Measurements from ENCODE around the gene PTPN13. TPM values are rescaled to one million over a fixed set of nuclear protein-coding genes. Genes with fewer than 3 reads are reported as not detected.

PTPN13 gene
- total and polyA plus RNA-seq, 4 donors: 0.36 to 3.2 (median 1.2) TPM

DNA sequence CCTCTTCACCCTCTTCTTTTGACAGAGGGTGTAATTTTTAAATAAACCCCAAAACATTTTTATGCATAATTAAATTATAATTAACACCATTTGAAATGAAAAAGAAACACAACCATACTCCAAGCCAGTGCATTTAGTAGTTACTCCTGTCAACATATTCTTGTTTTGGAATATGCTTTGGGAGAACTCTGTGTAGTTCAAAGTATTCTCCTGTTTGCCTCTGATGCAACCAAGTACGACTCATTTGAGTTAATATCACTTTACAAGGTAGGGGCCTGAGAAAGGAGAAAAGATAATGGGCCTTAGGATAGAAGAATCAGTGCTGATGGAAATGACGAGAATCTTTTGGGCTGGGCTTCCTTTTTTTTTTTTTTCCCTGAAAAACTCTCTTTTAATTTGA is 2.7 kb downstream of the PTPN13 start:
- no peak for TF ChIP-seq ATF3 (IDR thresholded peaks at IDR 0.05)
- TF ChIP-seq ZBTB33 (IDR thresholded peaks at IDR 0.05): no peak
- no peak for TF ChIP-seq FOXA2 (IDR thresholded peaks at IDR 0.05)
- TF ChIP-seq REST (IDR thresholded peaks at IDR 0.05): no peak
- no peak for TF ChIP-seq MAX (IDR thresholded peaks at IDR 0.05)
- TF ChIP-seq FOXA1 (IDR thresholded peaks at IDR 0.05): no peak
- TF ChIP-seq RXRA (IDR thresholded peaks at IDR 0.05): no peak
- no peak for TF ChIP-seq TAF1 (conservative IDR thresholded peaks at IDR 0.05)
- TF ChIP-seq YY1 (IDR thresholded peaks at IDR 0.05): no peak
- no peak for TF ChIP-seq EGR1 (IDR thresholded peaks at IDR 0.05; ENCODE audit: low read depth in 2 of 2)
- TF ChIP-seq RAD21 (IDR thresholded peaks at IDR 0.05): no peak
- no peak for TF ChIP-seq GABPA (IDR thresholded peaks at IDR 0.05 in 1 of 2, conservative IDR thresholded peaks at IDR 0.05 in 1 of 2)
- TF ChIP-seq HNF4G (IDR thresholded peaks at IDR 0.05): no peak
- no peak for TF ChIP-seq JUND (IDR thresholded peaks at IDR 0.05)
- TF ChIP-seq CTCF (IDR thresholded peaks at IDR 0.05; ENCODE audit: low read depth, low read length, missing input control): no peak
- no peak for TF ChIP-seq HNF4A (conservative IDR thresholded peaks at IDR 0.05)
- no peak for TF ChIP-seq SP1 (IDR thresholded peaks at IDR 0.05)
- TF ChIP-seq NR2F2 (IDR thresholded peaks at IDR 0.05): no peak
- no peak overlapping the region for H3K27ac ChIP-seq (ENCODE audit: low read depth in 1 of 2, low read length in 2 of 2)
- H3K36me3 ChIP-seq (ENCODE audit: control insufficient read depth in 4 of 4, insufficient read depth in 3 of 4, low read depth in 1 of 4, low read length in 3 of 4): no peaks in the 10 kb centered on the region
- H3K9me3 ChIP-seq (ENCODE audit: control insufficient read depth in 4 of 4, low read length in 3 of 4): no peaks in the 10 kb centered on the region
- H3K4me1 ChIP-seq (ENCODE audit: control insufficient read depth in 4 of 4, insufficient read depth in 4 of 4, low read length in 3 of 4): peaks cover 6 to 15% (median 12%) of the 10 kb centered on the region in 4 donors
- no peak overlapping the region for H3K4me3 ChIP-seq (ENCODE audit: low read depth in 1 of 3, low read length in 3 of 3)
- 54% methylated on average over 2 of the region's 2 CpGs for WGBS
- DNase-seq (ENCODE audit: low spot score): no peak
- H3K27me3 ChIP-seq (ENCODE audit: control insufficient read depth in 4 of 4, insufficient read depth in 4 of 4, low read length in 3 of 4): peaks cover 0 to 5% (median 1%) of the 10 kb centered on the region in 4 donors
- H3K9ac ChIP-seq (ENCODE audit: low read depth in 1 of 2, low read length in 2 of 2): no peak overlapping the region

Data from liver (tissue), 9 donors.